DLD1 (cell line): ENCODE measurements around the gene FAM110D.

Source experiments
- in situ Hi-C: cut with HindIII; loops from 2 replicates; pipeline ENCODE4 v1.10.0; 2017; ENCODE audit warnings: low sequenced_read_pairs

The FAM110D gene

DNA sequence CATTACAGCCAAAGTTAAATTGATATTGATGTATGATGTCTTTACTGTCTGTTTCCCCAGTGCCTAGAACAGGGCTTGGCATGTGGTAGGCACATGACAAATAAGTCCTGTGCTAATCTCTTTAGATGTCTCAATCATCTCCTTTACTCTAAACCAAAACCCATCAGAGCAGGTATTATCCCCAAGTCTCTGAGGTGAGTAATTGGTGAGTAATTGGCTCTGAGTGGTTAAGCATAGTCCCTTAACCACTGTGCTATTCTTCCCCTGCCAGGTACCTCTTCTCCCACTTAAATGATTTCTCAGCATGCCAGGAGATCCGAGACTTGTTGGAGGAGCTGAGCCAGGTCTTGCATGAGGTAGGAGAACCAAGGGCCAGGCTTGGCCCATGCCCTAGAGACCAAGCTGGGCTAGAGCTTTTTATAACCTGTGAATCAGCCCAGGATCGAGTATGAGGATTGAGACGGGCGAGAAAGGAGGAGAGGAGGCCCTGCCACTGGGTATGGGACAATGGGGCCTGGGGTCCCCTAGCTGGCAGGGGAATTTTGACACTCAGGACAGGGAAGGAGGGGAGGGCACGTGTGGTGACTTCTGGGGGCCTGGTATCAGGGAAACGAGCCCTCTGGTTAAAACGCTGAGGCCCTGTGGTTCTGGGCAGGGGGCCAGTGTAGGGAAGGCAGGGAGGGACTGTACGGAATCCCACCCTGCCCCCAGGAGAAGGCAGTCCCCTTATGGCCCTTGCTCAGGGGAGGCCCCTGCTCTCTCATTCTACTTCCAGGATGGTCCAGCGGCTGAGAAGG lies 22.9 kb downstream of the FAM110D start:
- in situ Hi-C loops: no loop called here

DNA sequence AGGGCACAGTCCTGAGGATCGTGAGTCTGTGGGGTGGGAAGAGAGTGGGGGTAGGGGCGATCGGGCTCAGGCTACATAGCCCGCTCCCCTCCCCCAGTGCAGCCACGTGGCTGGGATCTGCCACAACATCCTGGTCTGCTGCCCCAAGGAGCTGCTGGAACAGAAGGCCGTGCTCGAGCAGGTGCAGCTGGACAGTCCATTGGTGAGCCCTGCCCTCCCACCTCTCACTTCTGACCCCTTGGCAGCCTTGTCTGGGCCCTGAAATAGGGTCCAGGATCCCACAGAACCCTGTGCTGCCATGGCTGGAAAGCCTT lies 23.5 kb downstream of the FAM110D start:
- in situ Hi-C loops: no loop called here

DNA sequence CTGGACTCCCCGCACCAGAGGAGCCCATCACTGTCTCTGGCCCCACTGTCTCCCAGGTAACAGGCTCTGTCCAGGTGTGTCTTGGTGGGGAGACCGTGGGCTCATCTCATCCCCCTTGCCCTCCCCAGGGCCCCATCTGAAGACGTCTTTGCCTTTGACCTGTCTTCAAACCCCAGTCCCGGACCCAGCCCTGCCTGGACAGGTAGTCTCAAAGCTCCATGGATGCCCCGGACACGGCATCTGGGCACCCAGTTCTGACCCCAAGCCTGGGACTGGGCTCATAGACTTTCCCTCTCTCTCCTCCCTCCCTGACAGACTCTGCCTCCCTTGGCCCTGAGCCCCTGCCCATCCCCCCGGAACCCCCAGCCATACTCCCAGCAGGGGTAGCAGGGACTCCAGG lies 25.2 kb downstream of the FAM110D start:
- in situ Hi-C loops: no loop called here

DNA sequence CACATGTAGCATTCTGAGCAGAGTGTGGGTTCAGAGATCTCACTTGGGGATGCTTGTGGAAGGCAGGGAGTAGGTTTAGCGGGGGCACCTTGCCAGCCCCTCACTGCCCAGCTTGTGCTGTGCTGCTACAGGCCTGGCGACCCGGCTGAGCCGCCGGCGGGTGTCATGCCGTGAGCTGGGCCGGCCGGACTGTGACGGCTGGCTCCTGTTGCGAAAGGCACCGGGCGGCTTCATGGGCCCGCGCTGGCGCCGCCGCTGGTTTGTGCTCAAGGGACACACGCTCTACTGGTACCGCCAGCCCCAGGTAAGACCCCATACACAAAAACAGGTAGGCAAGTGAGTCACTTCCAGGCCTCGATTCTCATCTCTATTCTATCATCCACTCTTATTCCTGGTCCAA lies 26.0 kb downstream of the FAM110D start:
- in situ Hi-C loops: no loop called here

DNA sequence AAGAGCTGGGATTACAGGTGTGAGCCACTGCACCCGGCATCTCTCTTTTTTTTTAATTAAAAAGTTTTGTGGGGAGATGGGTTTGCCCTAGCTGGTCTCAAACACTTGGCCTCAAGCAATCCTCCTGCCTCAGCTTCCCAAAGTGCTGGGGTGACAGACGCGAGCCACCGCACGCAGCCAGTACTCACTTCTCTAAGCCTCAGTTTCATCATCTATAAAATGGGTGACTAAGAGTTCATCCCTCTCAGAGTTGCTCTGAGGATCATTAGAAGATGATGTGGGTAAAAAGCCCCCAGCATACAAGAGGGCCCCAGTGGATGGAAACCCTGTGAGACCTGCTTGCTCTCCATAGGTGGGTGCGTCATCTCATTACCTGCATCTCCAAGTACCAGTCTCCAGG lies 29.0 kb downstream of the FAM110D start:
- in situ Hi-C loops: no loop called here

DNA sequence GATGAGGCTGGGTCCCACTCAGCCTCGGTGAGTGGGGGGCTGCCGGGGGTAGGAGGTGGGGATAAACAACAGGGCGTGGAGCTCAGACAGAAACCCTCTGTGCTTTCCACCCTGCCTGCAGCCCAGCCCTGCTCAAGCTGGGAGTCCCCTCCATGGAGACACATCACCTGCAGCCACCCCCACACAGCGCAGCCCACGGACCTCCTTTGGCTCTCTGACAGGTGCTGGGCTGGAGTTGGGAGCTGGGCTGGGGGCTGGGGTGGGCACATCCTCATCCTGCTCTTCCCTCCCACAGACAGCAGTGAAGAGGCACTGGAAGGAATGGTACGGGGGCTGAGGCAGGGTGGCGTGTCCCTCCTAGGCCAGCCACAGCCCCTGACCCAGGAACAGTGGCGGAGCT lies 29.6 kb downstream of the FAM110D start:
- in situ Hi-C loops: no loop called here

DNA sequence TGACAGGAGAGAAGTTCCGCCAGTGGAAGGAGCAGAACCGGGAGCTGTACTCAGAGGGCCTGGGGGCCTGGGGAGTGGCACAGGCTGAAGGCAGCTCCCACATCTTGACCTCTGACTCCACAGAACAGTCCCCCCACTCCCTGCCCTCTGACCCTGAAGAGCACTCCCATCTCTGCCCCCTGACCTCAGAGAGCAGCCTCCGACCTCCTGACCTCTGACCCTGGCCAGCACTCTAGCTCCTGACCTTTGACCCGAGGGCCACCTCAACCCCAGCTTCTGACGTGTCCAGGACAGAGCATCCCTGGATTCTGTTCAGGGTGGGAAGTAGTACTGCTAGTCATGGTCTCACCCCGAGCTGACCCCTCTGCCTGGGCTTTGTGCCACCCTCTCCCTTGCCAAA lies 30.5 kb downstream of the FAM110D start:
- in situ Hi-C loops: no loop called here

DNA sequence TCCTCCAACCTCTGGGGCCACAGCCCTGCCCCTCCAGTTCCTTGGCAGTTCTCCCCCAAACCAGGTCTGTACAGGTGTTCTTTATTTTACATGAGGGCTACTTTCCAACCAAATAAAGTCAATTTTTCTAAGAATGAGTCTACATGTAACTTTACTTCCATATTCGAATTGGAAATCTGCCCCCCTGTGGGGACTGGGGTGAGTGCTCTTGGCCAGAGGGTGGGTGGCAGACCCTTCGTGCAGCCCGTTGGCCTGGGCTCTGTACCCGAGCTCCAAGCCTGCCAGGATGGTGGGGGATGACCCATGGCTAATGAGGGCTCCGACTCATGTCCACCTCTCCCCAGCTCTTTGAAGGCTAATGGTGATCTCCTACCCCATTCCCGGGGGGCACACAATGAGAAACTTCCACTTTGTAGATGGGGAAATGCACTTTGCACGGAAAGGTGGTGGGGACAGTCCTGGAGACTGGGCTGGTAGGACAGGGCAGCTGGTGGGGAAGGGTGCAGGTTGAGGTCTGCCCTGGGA lies 30.9 kb downstream of the FAM110D start:
- in situ Hi-C loops: no loop called here

DNA sequence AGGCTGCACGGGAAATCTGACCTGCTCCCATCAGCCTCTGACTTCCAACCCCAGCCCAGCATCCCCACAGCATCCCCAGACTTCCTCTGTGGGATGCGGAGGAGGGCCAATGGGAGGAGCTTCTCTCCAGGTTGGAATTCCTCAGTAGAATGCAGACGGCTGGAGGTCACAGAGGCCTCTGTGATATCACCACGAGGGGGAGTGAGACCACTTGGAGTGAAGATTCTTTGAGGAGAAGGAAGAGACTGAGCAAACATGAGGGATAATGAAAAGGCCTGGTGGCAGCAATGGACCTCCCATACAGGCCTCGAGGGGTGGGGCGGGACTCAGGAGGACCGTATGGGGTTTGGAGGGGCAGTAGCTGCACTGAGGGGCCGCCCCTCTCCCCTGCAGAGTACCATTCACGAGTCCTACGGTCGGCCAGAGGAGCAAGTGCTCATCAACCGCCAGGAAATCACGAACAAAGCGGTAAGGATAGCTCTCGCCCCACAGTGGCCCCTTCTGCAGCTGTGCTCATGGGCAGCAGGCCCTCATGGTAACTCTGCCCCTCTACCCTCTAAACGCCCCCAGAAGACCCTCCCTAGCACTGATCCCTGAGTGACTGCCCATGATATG lies 31.6 kb downstream of the FAM110D start, which contains the start of gene CATSPER4:
CATSPER4 (plus strand) TSS at position 230 of the 615 bp plus-strand sequence; CDS start at position 256, 26 bp downstream.
- in situ Hi-C loops: no loop called here

DNA sequence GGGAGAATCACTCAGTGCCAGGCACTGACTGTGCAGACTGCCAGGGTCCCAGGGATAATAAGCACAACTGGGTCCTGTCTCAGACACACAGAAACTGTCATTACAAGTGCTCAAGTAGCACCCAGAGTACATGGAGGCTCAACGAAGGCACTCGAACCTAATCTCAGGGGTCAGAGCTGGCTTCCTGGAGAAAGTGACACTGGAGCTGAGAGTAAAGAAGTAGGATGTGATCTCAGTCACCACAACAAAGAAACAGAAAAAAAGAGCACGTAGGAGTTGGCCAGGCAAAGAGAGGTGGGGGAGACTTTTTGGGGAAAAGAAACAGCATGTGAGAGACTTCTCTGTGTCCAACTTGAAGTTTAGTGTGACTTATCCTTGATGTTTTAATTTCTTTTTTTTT lies 32.9 kb downstream of the FAM110D start:
- in situ Hi-C loops: no loop called here

DNA sequence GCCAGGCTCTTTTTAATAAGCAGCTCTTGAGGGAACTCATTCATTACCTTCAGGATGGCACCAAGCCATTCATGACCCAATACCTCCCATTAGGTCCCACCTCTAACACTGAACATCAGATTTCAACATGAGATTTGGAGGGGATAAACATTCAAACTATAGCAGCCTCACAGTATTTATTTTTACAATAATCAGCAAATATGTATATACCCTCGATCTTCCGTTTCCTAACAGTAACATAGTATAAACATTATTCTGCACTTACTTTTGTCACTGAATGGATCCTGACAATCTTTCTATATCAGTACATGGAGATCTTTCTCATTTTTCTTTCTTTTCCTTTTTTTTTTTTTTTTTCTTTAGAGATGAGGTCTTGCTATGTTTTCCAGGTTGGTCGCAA lies 36.9 kb downstream of the FAM110D start:
- in situ Hi-C loops: no loop called here

DNA sequence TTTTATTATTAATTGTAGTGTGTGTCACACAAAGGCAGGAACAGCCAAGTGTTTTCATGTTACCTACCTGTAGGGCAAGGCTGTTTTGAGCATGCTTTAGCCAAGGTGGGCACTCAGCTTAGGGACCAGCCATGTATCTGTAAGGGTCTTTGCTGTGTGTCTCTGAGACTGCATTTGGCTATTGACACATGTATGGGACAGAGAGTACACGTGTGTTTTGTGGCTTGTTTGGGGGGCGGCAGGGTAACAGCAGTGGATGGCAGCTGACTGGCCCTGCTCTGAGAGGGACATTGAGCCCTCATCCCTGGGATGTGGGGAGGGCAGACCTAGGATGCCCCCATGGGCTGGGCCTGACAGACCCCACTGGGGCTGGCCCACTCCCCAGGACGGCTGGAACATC lies 38.4 kb downstream of the FAM110D start:
- in situ Hi-C loops: no loop called here

DNA sequence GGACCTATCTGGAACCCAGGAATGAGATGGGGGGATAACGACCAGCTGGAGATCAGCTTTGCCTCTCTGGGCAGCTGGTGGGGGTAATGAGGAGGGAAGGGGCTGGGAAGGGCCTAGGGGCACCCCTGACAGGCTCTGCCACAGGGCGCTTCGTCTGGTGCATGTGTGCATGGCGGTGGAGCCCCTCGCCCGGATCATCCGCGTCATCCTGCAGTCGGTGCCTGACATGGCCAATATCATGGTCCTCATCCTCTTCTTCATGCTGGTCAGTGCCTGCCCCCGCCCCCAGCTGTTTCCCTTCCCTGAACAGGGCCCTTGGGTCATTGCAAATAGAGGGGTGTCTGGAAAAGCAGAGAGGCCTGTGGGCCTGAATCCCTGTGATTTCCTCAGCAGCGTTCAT lies 38.9 kb downstream of the FAM110D start:
- in situ Hi-C loops: no loop called here

DNA sequence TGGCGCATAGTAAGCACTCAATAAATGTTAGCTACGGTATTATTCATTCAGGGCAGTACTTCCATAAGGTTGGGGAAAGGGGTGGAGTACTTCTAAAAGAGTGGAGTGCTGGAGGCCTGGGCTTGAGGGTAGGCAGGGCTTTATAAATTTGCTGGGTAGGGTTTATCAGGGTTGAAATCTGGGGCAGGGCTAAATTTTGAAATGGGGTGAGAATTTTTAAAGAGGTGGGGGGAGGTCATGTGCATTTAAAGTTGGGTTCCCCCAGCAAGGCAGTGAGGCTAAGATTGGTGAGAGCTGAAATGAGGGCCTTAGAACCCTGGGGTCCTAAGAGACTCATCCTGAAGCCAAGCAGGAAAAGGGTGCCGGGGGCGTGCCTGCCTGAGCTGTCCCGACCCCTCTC lies 41.5 kb downstream of the FAM110D start:
- in situ Hi-C loops: no loop called here

DNA sequence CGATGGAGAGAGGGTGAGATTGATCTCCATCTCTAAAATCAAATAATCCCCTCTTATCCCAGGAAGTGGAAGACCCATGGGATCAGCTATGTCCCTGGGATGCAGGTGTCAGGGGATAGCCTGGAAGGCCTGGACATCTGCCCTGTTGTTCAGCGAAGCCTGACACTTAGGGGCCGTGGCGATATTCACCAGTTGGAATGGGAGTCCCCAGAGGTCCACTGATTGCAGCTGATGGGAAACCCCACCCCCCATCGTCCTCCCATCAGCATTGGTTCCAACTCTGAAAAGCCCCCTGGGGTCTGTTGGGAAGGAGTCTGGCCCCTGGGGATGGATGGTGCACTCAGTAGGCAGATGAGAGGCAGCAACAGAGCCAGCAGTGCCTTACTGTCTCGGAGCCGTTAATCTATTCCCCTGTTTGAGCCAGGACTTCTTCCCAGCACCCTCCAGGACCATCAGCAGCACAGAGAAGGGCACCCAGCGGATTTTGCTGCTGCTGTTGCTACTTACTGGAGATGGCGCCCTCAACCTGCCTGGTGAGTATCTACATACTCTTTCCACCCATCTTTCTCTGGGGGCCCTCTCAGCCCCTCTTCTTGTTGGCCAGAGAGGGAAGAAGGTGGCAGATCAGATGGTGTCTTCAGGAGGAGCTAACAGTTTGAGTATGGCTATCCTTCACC lies 44.9 kb downstream of the FAM110D start:
- in situ Hi-C loops: no loop called here

DNA sequence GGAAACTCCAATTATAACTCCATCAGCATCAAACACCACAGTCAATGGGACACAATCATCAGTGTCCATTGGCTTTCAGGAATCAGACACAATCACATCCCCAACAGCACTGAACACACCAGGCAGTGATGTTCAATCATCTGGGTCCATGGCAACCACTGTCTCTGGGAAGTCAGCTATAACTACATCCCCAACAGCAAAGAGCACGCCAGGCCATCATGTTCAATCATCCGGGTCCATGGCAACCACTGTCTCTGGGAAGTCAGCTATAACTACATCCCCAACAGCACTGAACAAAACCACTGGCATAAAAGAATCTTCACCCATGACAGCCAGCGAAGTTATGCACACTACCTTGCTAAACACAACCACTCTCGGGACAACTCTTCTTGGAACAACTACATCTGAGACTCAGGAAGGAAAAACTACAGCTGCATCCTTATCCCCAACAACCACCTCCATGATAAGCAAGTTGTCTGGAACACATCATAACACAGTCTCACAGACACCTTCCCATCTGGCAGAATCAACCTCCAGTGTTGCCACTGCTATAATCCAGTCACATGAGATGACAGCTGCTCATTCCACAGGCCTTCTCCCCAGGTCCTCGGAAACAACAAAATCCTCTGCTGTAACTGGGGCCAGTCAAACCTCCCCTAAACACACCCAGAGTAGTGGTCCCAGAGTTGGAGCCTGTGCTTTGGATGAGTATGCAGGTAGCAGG lies 51.4 kb downstream of the FAM110D start:
- in situ Hi-C loops: no loop called here

DNA sequence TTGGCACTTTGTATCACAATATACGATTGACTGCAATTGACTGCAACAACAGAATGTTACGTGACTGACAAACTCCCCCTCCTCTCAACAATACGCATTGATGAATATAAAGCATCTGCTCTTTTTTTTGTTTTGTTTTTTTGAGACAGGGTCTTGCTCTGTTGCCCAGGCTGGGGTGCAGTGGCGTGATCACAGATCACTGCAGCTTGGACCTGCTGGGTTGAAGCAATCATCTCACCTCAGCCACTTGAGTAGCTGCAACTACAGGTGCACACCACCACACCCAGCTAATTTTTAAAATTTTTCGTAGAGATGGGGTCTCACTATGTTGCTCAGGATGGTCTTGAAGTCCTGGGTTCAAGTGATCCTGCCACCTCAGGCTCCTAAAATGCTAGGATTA lies 53.8 kb downstream of the FAM110D start:
- in situ Hi-C loops: no loop called here

DNA sequence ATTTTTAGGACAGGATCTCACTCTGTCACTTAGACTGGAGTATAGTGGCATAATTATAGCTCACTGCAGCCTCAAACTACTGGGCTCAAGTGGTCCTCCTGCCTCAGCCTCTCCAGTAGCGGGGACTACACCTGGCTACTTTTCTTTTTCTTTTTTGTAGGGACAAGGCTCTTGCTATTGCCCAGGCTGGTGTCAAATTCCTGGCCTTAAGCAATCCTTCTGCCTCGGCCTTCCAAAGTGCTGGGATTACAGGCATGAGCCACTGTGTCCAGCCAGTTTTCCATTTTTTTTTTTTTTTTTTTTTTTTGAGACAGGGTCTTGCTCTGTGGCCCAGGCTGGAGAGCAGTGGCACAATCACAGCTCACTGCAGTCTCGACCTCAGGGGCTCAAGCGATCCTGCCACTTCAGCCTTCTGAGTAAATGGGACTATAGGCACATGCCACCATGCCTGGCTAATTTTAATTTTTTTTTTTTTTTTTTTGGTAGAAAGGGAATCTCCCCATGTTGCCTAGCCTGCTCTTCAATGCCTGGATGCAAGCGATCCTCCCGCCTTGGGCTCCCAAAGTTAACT lies 54.5 kb downstream of the FAM110D start:
- in situ Hi-C loops: no loop called here
